HepG2 (cell line): ENCODE measurements around the gene NME4. TPM values are rescaled to one million over a fixed set of nuclear protein-coding genes. Genes with fewer than 3 reads are reported as not detected.
A peak's percentile ranks its signal among the peaks of the same experiment; 100 is the strongest.

Source experiments
- BRCA1 ChIP-seq: sonication (generic); formaldehyde crosslinking; IDR thresholded peaks from 2 replicates; pipeline ENCODE4 v1.4.0; 2020; ENCODE audit warnings: missing genetic modification reagents
- ERF ChIP-seq: IDR thresholded peaks from 2 replicates; pipeline ENCODE4 v1.6.1; 2018; ENCODE audit warnings: missing biosample characterization, missing genetic modification reagents
- FOXK1 ChIP-seq: sonication (generic); formaldehyde crosslinking; IDR thresholded peaks from 2 replicates; pipeline ENCODE4 v1.4.0; 2020; ENCODE audit warnings: low read depth, missing genetic modification reagents, borderline replicate concordance
- GATAD1 ChIP-seq: IDR thresholded peaks from 2 replicates; pipeline ENCODE4 v1.6.1; 2016; ENCODE audit warnings: missing genetic modification reagents, missing compliant biosample characterization
- HNRNPLL ChIP-seq: fragments of 200-400 bp; formaldehyde crosslinking; IDR thresholded peaks from 2 replicates; pipeline ENCODE4 v1.6.1; 2017; ENCODE audit warnings: mild to moderate bottlenecking, low read depth, low read length; ENCODE audit not compliant: poor library complexity, severe bottlenecking
- KAT7 ChIP-seq: IDR thresholded peaks from 2 replicates; pipeline ENCODE4 v1.6.1; 2018; ENCODE audit warnings: borderline replicate concordance, missing compliant biosample characterization
- KAT8 ChIP-seq: IDR thresholded peaks from 2 replicates; pipeline ENCODE4 v1.6.1; 2016; ENCODE audit warnings: missing genetic modification reagents, missing compliant biosample characterization
- KMT2B ChIP-seq: IDR thresholded peaks from 2 replicates; pipeline ENCODE4 v1.6.1; 2016; ENCODE audit warnings: missing genetic modification reagents, missing compliant biosample characterization
- MXI1 ChIP-seq: IDR thresholded peaks from 3 replicates; pipeline ENCODE4 v1.6.1; 2012; ENCODE audit warnings: low read depth, low read length, inconsistent platforms, borderline replicate concordance
- PAXIP1 ChIP-seq: sonication (generic); formaldehyde crosslinking; conservative IDR thresholded peaks from 2 replicates; pipeline ENCODE4 v1.4.0; 2020; ENCODE audit warnings: mild to moderate bottlenecking, missing genetic modification reagents, moderate library complexity
- SKI ChIP-seq: fragments of 450-650 bp; IDR thresholded peaks from one replicate; pipeline ENCODE4 v1.6.1; 2018; ENCODE audit warnings: mild to moderate bottlenecking; ENCODE audit not compliant: partially characterized antibody
- SNAPC2 ChIP-seq: sonication (generic); formaldehyde crosslinking; IDR thresholded peaks from 2 replicates; pipeline ENCODE4 v1.8.1; 2022; ENCODE audit warnings: mild to moderate bottlenecking, missing genetic modification reagents
- ZFP90 ChIP-seq: sonication (generic); formaldehyde crosslinking; IDR thresholded peaks from 2 replicates; pipeline ENCODE4 v1.8.0; 2022; ENCODE audit warnings: missing genetic modification reagents, mild to moderate bottlenecking, inconsistent platforms, borderline replicate concordance
- ZNF337 ChIP-seq: sonication (generic); formaldehyde crosslinking; IDR thresholded peaks from 2 replicates; pipeline ENCODE4 v1.5.1; 2020; ENCODE audit warnings: missing genetic modification reagents, low read depth, mild to moderate bottlenecking, borderline replicate concordance
- ZSCAN5A ChIP-seq: sonication (generic); formaldehyde crosslinking; IDR thresholded peaks from 2 replicates; pipeline ENCODE4 v1.8.0; 2022; ENCODE audit warnings: mild to moderate bottlenecking, missing genetic modification reagents, borderline replicate concordance
- polyA plus RNA-seq, 8 experiments: library from polyadenylated mRNA; depleted of rRNA in 3 of 8; stranded (reverse) in 7 of 8; unstranded in 1 of 8; fragments of >200 nt; fragmentation: Illumina TruSeq in 4 of 8; extraction: Trizol in 4 of 8; gene quantifications; 2 replicates each; pipeline versions ENCODE4 v1.2.1 to v1.2.3, GENCODE V29; 2011 to 2016; ENCODE audit warnings: low read depth in 4 of 8, missing spikeins in 1 of 8, mixed read lengths in 1 of 8; ENCODE audit not compliant: insufficient read depth in 1 of 8
- total RNA-seq, 5 experiments: library from RNA; depleted of rRNA; stranded (reverse); fragments of >200 nt; fragmentation: Illumina TruSeq; extraction: Trizol; gene quantifications; 2 replicates each; pipeline ENCODE4 v1.2.3, GENCODE V29; 2016; ENCODE audit warnings: low read depth in 1 of 5
- TF ChIP-seq, protein P1 (sequence below): sonication (generic); formaldehyde crosslinking; IDR thresholded peaks from 2 replicates; pipeline ENCODE4 v1.5.0; 2020; ENCODE audit warnings: missing genetic modification reagents, mild to moderate bottlenecking, borderline replicate concordance
- TF ChIP-seq, protein P2 (sequence below): sonication (generic); formaldehyde crosslinking; IDR thresholded peaks from 2 replicates; pipeline ENCODE4 v1.4.0; 2020; ENCODE audit warnings: mild to moderate bottlenecking, missing genetic modification reagents, borderline replicate concordance

Gene NME4
- total and polyA plus RNA-seq, 2 of the 13 experiments (the other 11 are each of a cell fraction or from before 2014, with no cell fraction given), result 121 to 263 TPM

DNA sequence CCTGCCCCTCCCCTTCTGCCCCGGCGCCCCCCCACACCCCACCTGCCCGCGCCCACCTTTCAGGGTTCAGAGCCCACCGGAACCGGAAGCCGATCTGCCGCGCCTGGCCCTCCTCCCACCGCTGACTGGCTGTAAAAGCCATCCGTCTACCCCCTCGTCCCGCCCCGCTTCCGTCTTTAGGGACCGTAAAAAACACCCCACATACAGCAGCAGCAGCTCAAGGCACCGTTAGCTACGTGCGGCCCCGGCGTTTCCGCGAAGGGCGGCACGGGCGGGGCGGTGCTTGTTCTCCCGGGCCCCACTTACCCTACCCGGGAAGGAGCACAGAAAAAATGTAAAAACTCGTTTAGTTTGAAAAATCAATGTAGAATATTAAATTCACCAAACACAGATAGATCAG lies 26.6 kb upstream of the NME4 start, which contains the start of gene MRPL28 (continued):
- peak; percentile 36; the same call in 1 of the 2 replicates for TF ChIP-seq PAXIP1 (CRISPR knock-in tag)
- peak; percentile 68 for TF ChIP-seq GATAD1
- peak; percentile 82 for TF ChIP-seq HNRNPLL
- peak; percentile 35; the same call in 1 of the 2 replicates for TF ChIP-seq ERF (CRISPR knock-in tag)
- TF ChIP-seq MXI1, result peak; percentile 23; the same call in 1 of the 3 replicates
- TF ChIP-seq, protein P1, sequence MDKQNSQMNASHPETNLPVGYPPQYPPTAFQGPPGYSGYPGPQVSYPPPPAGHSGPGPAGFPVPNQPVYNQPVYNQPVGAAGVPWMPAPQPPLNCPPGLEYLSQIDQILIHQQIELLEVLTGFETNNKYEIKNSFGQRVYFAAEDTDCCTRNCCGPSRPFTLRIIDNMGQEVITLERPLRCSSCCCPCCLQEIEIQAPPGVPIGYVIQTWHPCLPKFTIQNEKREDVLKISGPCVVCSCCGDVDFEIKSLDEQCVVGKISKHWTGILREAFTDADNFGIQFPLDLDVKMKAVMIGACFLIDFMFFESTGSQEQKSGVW (CRISPR knock-in tag), result no peak
- peak; percentile 66 for TF ChIP-seq KAT8 (CRISPR knock-in tag)
- 0 out of 2 replicates have a peak, but pooled peaks have one; percentile 35 for TF ChIP-seq KMT2B (CRISPR knock-in tag)
- TF ChIP-seq ZNF337 (CRISPR knock-in tag), result 0 out of 2 replicates have a peak, but pooled peaks have one; percentile 73
- TF ChIP-seq ZSCAN5A, result no peak
- no peak for TF ChIP-seq ZFP90
- TF ChIP-seq, protein P2, sequence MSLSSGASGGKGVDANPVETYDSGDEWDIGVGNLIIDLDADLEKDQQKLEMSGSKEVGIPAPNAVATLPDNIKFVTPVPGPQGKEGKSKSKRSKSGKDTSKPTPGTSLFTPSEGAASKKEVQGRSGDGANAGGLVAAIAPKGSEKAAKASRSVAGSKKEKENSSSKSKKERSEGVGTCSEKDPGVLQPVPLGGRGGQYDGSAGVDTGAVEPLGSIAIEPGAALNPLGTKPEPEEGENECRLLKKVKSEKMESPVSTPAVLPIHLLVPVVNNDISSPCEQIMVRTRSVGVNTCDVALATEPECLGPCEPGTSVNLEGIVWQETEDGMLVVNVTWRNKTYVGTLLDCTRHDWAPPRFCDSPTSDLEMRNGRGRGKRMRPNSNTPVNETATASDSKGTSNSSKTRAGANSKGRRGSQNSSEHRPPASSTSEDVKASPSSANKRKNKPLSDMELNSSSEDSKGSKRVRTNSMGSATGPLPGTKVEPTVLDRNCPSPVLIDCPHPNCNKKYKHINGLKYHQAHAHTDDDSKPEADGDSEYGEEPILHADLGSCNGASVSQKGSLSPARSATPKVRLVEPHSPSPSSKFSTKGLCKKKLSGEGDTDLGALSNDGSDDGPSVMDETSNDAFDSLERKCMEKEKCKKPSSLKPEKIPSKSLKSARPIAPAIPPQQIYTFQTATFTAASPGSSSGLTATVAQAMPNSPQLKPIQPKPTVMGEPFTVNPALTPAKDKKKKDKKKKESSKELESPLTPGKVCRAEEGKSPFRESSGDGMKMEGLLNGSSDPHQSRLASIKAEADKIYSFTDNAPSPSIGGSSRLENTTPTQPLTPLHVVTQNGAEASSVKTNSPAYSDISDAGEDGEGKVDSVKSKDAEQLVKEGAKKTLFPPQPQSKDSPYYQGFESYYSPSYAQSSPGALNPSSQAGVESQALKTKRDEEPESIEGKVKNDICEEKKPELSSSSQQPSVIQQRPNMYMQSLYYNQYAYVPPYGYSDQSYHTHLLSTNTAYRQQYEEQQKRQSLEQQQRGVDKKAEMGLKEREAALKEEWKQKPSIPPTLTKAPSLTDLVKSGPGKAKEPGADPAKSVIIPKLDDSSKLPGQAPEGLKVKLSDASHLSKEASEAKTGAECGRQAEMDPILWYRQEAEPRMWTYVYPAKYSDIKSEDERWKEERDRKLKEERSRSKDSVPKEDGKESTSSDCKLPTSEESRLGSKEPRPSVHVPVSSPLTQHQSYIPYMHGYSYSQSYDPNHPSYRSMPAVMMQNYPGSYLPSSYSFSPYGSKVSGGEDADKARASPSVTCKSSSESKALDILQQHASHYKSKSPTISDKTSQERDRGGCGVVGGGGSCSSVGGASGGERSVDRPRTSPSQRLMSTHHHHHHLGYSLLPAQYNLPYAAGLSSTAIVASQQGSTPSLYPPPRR (CRISPR knock-in tag), result no peak
- peak; percentile 40 for TF ChIP-seq SKI
- no peak for TF ChIP-seq KAT7
- TF ChIP-seq BRCA1 (CRISPR knock-in tag), result no peak
- no peak for TF ChIP-seq SNAPC2 (CRISPR knock-in tag)
- peak; percentile 67; the same call in 1 of the 2 replicates for TF ChIP-seq FOXK1
